H1 (cell line): ENCODE measurements around the gene ZSCAN30.
"Not testable (repeated sequence)": the region's sequence is repeated elsewhere in the genome, so short reads cannot be mapped to it uniquely, and the experiment has no call there.

Source experiments
- JUN ChIP-seq: IDR thresholded peaks from 2 replicates; pipeline ENCODE4 v1.6.1; 2011; ENCODE audit warnings: low read depth, mild to moderate bottlenecking, improper control_type of control experiment, low read length
- POLR2A ChIP-seq, 2 experiments: IDR thresholded peaks; 1 replicate in 1 of 2; 2 replicates in 1 of 2; pipeline ENCODE4 v1.6.1; 2011; ENCODE audit warnings: low read depth in 2 of 2, low read length in 2 of 2, mild to moderate bottlenecking in 2 of 2; ENCODE audit errors: control extremely low read depth in 1 of 2
- ZNF274 ChIP-seq: IDR thresholded peaks from 2 replicates; pipeline ENCODE4 v1.7.0; 2012; ENCODE audit warnings: low read length, borderline replicate concordance; ENCODE audit errors: extremely low read depth

GRCh38 chr18:35205746-35206458 is 84.1 kb downstream of the ZSCAN30 start:
- TF ChIP-seq POLR2A (IDR thresholded peaks at IDR 0.05; ENCODE audit: control extremely low read depth in 1 of 2, low read depth in 2 of 2, low read length in 2 of 2); ZNF274; JUN: not testable (repeated sequence)
